Endothelial cell of umbilical vein (primary cell): ENCODE measurements around the gene C5. TPM values are rescaled to one million over a fixed set of nuclear protein-coding genes. Genes with fewer than 3 reads are reported as not detected.

Experiments
- BruUV-seq: library from RNA; stranded (reverse); fragments of 400-500 nt; replicated peaks from 2 replicates; lab custom pipeline; 2021; lab: Mats Ljungman, UMichigan
- CTCF ChIA-PET: fragments of 300-600, 350-600 bp; sonication (Branson Sonifier 250); formaldehyde crosslinking; loops from one replicate; lab custom pipeline; 2021; ENCODE audit warnings: antibody characterized with exemption, inconsistent platforms; lab: Charles Lee
- POLR2A ChIA-PET: fragments of 300-600, 350-600 bp; sonication (Branson Sonifier 250); formaldehyde crosslinking; loops from one replicate; lab custom pipeline; 2021; ENCODE audit warnings: antibody characterized with exemption, inconsistent platforms; lab: Charles Lee
- DNase-seq: peaks from one replicate; pipeline ENCODE4 v3.0.0-alpha.2; 2011; ENCODE audit warnings: low read depth, low spot score
- FAIRE-seq: peaks from 2 replicates; lab custom pipeline; 2011; peaks lifted over from hg19 to GRCh38; lab: Jason Lieb, UNC
- H2AFZ ChIP-seq: 2 replicates; pipeline ENCODE4 v1.6.0; 2012; ENCODE audit warnings: low read depth, low read length, control low read depth, inconsistent platforms
- H3K27ac ChIP-seq: 2 replicates; pipeline ENCODE4 v1.5.1; 2011; ENCODE audit warnings: low read depth, mild to moderate bottlenecking, control low read depth, low read length, moderate library complexity; ENCODE audit not compliant: insufficient read depth
- H3K27me3 ChIP-seq, 2 experiments: 2 replicates each; pipeline versions ENCODE4 v1.6.0 to v1.6.1; 2011; ENCODE audit warnings: low read length in 2 of 2, mixed read lengths in 1 of 2; ENCODE audit not compliant: control insufficient read depth in 2 of 2, insufficient read depth in 2 of 2
- H3K36me3 ChIP-seq, 2 experiments: 2 replicates in 1 of 2; 3 replicates in 1 of 2; pipeline ENCODE4 v1.5.1; 2011; ENCODE audit warnings: low read length in 2 of 2, mild to moderate bottlenecking in 1 of 2, moderate library complexity in 1 of 2; ENCODE audit not compliant: control insufficient read depth in 2 of 2, insufficient read depth in 2 of 2; ENCODE audit errors: extremely low read depth in 1 of 2
- H3K4me1 ChIP-seq: 3 replicates; pipeline ENCODE4 v1.5.1; 2011; ENCODE audit warnings: mild to moderate bottlenecking, low read length; ENCODE audit not compliant: control insufficient read depth, insufficient read depth; ENCODE audit errors: extremely low read depth
- H3K4me2 ChIP-seq: 2 replicates; pipeline ENCODE4 v1.6.1; 2011; ENCODE audit warnings: low read length, control low read depth, mixed read lengths; ENCODE audit not compliant: insufficient read depth
- H3K4me3 ChIP-seq, 3 experiments: fragments of 200-600 bp in 1 of 3; sonication (generic), shearing (Covaris generic) in 1 of 3; replicated peaks in 1 of 3; 2 replicates each; pipeline ENCODE4 v1.5.1; 2011 to 2016; ENCODE audit warnings: control low read depth in 3 of 3, low read length in 3 of 3, mild to moderate bottlenecking in 2 of 3, inconsistent platforms in 1 of 3, low read depth in 1 of 3, moderate library complexity in 1 of 3; ENCODE audit not compliant: insufficient read depth in 1 of 3
- H3K79me2 ChIP-seq: 2 replicates; pipeline ENCODE4 v1.6.0; 2012; ENCODE audit warnings: low read length, inconsistent platforms; ENCODE audit not compliant: control insufficient read depth, insufficient read depth
- H3K9ac ChIP-seq: replicated peaks from 2 replicates; pipeline ENCODE3; 2011; ENCODE audit warnings: low read length, control low read depth; ENCODE audit not compliant: insufficient read depth; ENCODE audit errors: extremely low read depth
- H3K9me1 ChIP-seq: replicated peaks from 3 replicates; pipeline ENCODE4 v1.6.0; 2011; ENCODE audit warnings: mild to moderate bottlenecking, low read length; ENCODE audit not compliant: control insufficient read depth, insufficient read depth; ENCODE audit errors: extremely low read depth
- H3K9me3 ChIP-seq: replicated peaks from 2 replicates; pipeline ENCODE4 v1.5.1; 2012; ENCODE audit warnings: low read length, inconsistent platforms; ENCODE audit not compliant: control insufficient read depth, insufficient read depth
- H4K20me1 ChIP-seq: replicated peaks from 2 replicates; pipeline ENCODE3; 2011; ENCODE audit warnings: mild to moderate bottlenecking, low read length; ENCODE audit not compliant: control insufficient read depth, insufficient read depth; ENCODE audit errors: extremely low read depth
- CTCF ChIP-seq, 2 donors: IDR thresholded peaks; 1 replicate in 1 of 2; 2 replicates in 1 of 2; pipeline ENCODE4 v1.5.1; 2011; ENCODE audit warnings: low read length in 2 of 2, mild to moderate bottlenecking in 2 of 2, moderate library complexity in 2 of 2, control low read depth in 1 of 2, inconsistent platforms in 1 of 2, low read depth in 1 of 2; ENCODE audit not compliant: insufficient read depth in 1 of 2; ENCODE audit errors: extremely low read depth in 1 of 2
- EZH2 ChIP-seq: IDR thresholded peaks from 2 replicates; pipeline ENCODE4 v1.6.1; 2012; ENCODE audit warnings: borderline replicate concordance, low read depth, mild to moderate bottlenecking, moderate library complexity, low read length, inconsistent platforms; ENCODE audit not compliant: severe bottlenecking
- FOS ChIP-seq: IDR thresholded peaks from 2 replicates; pipeline ENCODE4 v1.6.1; 2011; ENCODE audit warnings: mild to moderate bottlenecking, low read length, moderate library complexity, borderline replicate concordance; ENCODE audit not compliant: insufficient read depth
- GATA2 ChIP-seq: IDR thresholded peaks from 2 replicates; pipeline ENCODE4 v1.7.0; 2011; ENCODE audit warnings: low read depth, mild to moderate bottlenecking, moderate library complexity, mixed read lengths, low read length; ENCODE audit not compliant: insufficient read length, insufficient read depth
- JUN ChIP-seq: IDR thresholded peaks from 2 replicates; pipeline ENCODE4 v1.6.1; 2011; ENCODE audit warnings: borderline replicate concordance, low read depth; ENCODE audit not compliant: insufficient read length, insufficient read depth
- MYC ChIP-seq: IDR thresholded peaks from one replicate; pipeline ENCODE4 v1.6.1; 2011; ENCODE audit warnings: mild to moderate bottlenecking, low read depth, low read length
- POLR2A ChIP-seq: IDR thresholded peaks from 2 replicates; pipeline ENCODE4 v1.6.1; 2012; ENCODE audit warnings: low read depth, mild to moderate bottlenecking, control low read depth, low read length
- POLR2AphosphoS5 ChIP-seq: IDR thresholded peaks from 2 replicates; pipeline ENCODE4 v1.6.1; 2012; ENCODE audit warnings: low read depth, mild to moderate bottlenecking, control low read depth, low read length, moderate library complexity; ENCODE audit not compliant: insufficient read depth
- dilution Hi-C: fragments of 300-500 bp; cut with MboI; formaldehyde crosslinking; loops from one replicate; pipeline ENCODE4 v1.15.0; 2019; ENCODE audit warnings: low sequenced_read_pairs; ENCODE audit not compliant: extremely low pct_ligation_motif_present
- intact Hi-C: fragments of 100-400 bp; cut with micrococcal nuclease; formaldehyde crosslinking; loops from one replicate; pipeline ENCODE4 v1.10.0; 2022
- polyA plus RNA-seq, 4 experiments: library from polyadenylated mRNA; depleted of rRNA in 3 of 4; stranded (reverse) in 3 of 4; unstranded in 1 of 4; fragments of >200 nt; gene quantifications; 2 replicates each; pipeline versions ENCODE4 v1.2.1 to v1.2.3, GENCODE V29; 2011 to 2012; ENCODE audit warnings: missing spikeins in 1 of 4
- total RNA-seq: library from RNA; stranded (reverse); gene quantifications from 2 replicates; pipeline ENCODE4 v1.2.3, GENCODE V29; 2021
- TF ChIP-seq, protein P1 (sequence below): IDR thresholded peaks from 2 replicates; pipeline ENCODE4 v1.6.1; 2011; ENCODE audit not compliant: insufficient read depth, insufficient read length

The C5 gene
- total and polyA plus RNA-seq, 2 donors (not counting 3 experiments of a cell fraction or from before 2014, with no cell fraction given), result 0.79 to 1.6 TPM

GRCh38 chr9:120941046-120941770, 108.9 kb downstream of the C5 start:
- Histone ChIP-seq H3K4me3 (no peak overlapping the region), H3K36me3 (no peaks in the 10 kb centered on the region), H3K27ac (no peak overlapping the region), H2AFZ (no peak overlapping the region), H3K9me3 (no peaks in the 10 kb centered on the region), H4K20me1 (no peaks in the 10 kb centered on the region), H3K9ac (no peak overlapping the region), H3K79me2 (no peaks in the 10 kb centered on the region), H3K27me3 (no peaks in the 10 kb centered on the region), H3K9me1 (no peaks in the 10 kb centered on the region), H3K4me2 (no peak overlapping the region), H3K4me1 (peaks cover 64% of the 10 kb centered on the region)
- FAIRE-seq, result no peak
- no peak for TF ChIP-seq EZH2
- no peak for TF ChIP-seq POLR2AphosphoS5
- no peak for TF ChIP-seq GATA2
- no peak for TF ChIP-seq JUN
- no peak for TF ChIP-seq POLR2A
- TF ChIP-seq, protein P1, sequence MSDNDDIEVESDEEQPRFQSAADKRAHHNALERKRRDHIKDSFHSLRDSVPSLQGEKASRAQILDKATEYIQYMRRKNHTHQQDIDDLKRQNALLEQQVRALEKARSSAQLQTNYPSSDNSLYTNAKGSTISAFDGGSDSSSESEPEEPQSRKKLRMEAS, result no peak
- TF ChIP-seq FOS, result no peak
- no peak for TF ChIP-seq CTCF (IDR thresholded peaks at IDR 0.05; ENCODE audit: extremely low read depth in 1 of 2, insufficient read depth in 1 of 2, low read depth in 1 of 2, low read length in 2 of 2)
- no peak for TF ChIP-seq MYC
- BruUV-seq, result no TSS peak
- dilution Hi-C loops (no loop called here), intact Hi-C loops (no loop called here)
- CTCF ChIA-PET, result interaction anchor here (0.8 to 1.5 kb wide), 3 partner anchors 40 to 186 kb away, joined by 3 to 7 read pairs (median 3); no protein-coding TSS in a partner anchor
- POLR2A ChIA-PET, result interaction anchor here (0.6 kb wide), 1 partner anchor 93 kb away, joined by 3 read pairs; no protein-coding TSS in a partner anchor
- DNase-seq, result no peak
